HG03060 (cell line): ENCODE measurements around the gene MPC1.

ENCODE experiments used
- ATAC-seq: cut with Tn5 transposase; IDR thresholded peaks from one replicate; pipeline ENCODE4 v1.9.1; 2021; ENCODE audit warnings: low read depth, moderate number of reproducible peaks; ENCODE audit not compliant: unreplicated experiment

The MPC1 gene

GRCh38 chr6:166318649-166319600, 63.8 kb downstream of the MPC1 start:
- no peak for ATAC-seq

- no peak for ATAC-seq
Observed at GRCh38 chr6:166318227-166318626, 64.5 kb downstream of the MPC1 start.

GRCh38 chr6:166317261-166318212, 65.2 kb downstream of the MPC1 start:
- no peak for ATAC-seq

GRCh38 chr6:166315436-166315835, 67.3 kb downstream of the MPC1 start:
- ATAC-seq: no peak
